MM.1S (cell line): ENCODE results near the gene PLS3.

Experiments used
- DNase-seq: peaks from one replicate; pipeline ENCODE4 v3.0.0-alpha.2; 2015
- H2AFZ ChIP-seq: fragments of 300-600 bp; sonication (generic); 2 replicates; pipeline ENCODE4 v1.6.0; 2016; ENCODE audit warnings: antibody characterized with exemption, low read length
- H3F3A ChIP-seq: fragments of 300-600 bp; sonication (generic); 2 replicates; pipeline ENCODE4 v1.6.1; 2016; ENCODE audit warnings: mild to moderate bottlenecking, antibody characterized with exemption, low read length, moderate library complexity, mixed read lengths; ENCODE audit not compliant: insufficient read depth
- H3K27ac ChIP-seq: fragments of 300-600 bp; sonication (generic); 2 replicates; pipeline ENCODE4 v1.5.1; 2016; ENCODE audit warnings: mild to moderate bottlenecking, low read length
- H3K27me3 ChIP-seq: fragments of 300-600 bp; sonication (generic); replicated peaks from 2 replicates; pipeline ENCODE4 v1.6.0; 2016; ENCODE audit warnings: low read length; ENCODE audit not compliant: insufficient read depth
- H3K36me3 ChIP-seq: fragments of 300-600 bp; sonication (generic); replicated peaks from 2 replicates; pipeline ENCODE4 v1.6.1; 2016; ENCODE audit warnings: mild to moderate bottlenecking, low read length, mixed read lengths; ENCODE audit not compliant: insufficient read depth
- H3K4me1 ChIP-seq: fragments of 300-600 bp; sonication (generic); 2 replicates; pipeline ENCODE4 v1.6.1; 2016; ENCODE audit warnings: low read length, mixed read lengths
- H3K4me2 ChIP-seq: fragments of 300-600 bp; sonication (generic); 2 replicates; pipeline ENCODE4 v1.6.0; 2016; ENCODE audit warnings: low read depth, low read length
- H3K4me3 ChIP-seq: fragments of 300-600 bp; sonication (generic); 2 replicates; pipeline ENCODE4 v1.5.1; 2016; ENCODE audit warnings: low read length, mixed read lengths
- H3K79me2 ChIP-seq: fragments of 300-600 bp; sonication (generic); 2 replicates; pipeline ENCODE4 v1.6.1; 2016; ENCODE audit warnings: mixed run types, low read length, mixed read lengths
- H3K9ac ChIP-seq: fragments of 300-600 bp; sonication (generic); 2 replicates; pipeline ENCODE4 v1.6.1; 2016; ENCODE audit warnings: low read length, mixed read lengths
- H3K9me2 ChIP-seq: fragments of 300-600 bp; sonication (generic); replicated peaks from 2 replicates; pipeline ENCODE4 v1.6.1; 2016; ENCODE audit warnings: mild to moderate bottlenecking, low read length, mixed read lengths; ENCODE audit not compliant: insufficient read depth
- H3K9me3 ChIP-seq: fragments of 300-600 bp; sonication (generic); replicated peaks from 2 replicates; pipeline ENCODE4 v1.6.1; 2016; ENCODE audit warnings: mild to moderate bottlenecking, low read length, mixed read lengths; ENCODE audit not compliant: insufficient read depth
- H4K20me1 ChIP-seq: fragments of 300-600 bp; sonication (generic); 2 replicates; pipeline ENCODE4 v1.6.1; 2016; ENCODE audit warnings: mild to moderate bottlenecking, low read length, moderate library complexity, mixed read lengths; ENCODE audit not compliant: insufficient read depth
- CTCF ChIP-seq: fragments of 300-600 bp; sonication (generic); IDR thresholded peaks from 2 replicates; pipeline ENCODE4 v1.5.1; 2016; ENCODE audit warnings: antibody characterized with exemption, low read length, mixed read lengths
- EZH2 ChIP-seq: fragments of 300-600 bp; sonication (generic); optimal IDR thresholded peaks from 2 replicates; pipeline ENCODE3; 2017; ENCODE audit warnings: low read depth, mild to moderate bottlenecking, antibody characterized with exemption, low read length, mixed read lengths
- EZH2phosphoT487 ChIP-seq: fragments of 300-600 bp; sonication (generic); IDR thresholded peaks from 2 replicates; pipeline ENCODE4 v1.6.1; 2018; ENCODE audit warnings: antibody characterized with exemption, low read length

The PLS3 gene

GRCh38 chrX:115522952-115523351, 38.0 kb upstream of the PLS3 start:
- H3K36me3 ChIP-seq = no peaks in the 10 kb centered on the region
- no peak overlapping the region for H2AFZ ChIP-seq
- H3K79me2 ChIP-seq = no peaks in the 10 kb centered on the region
- no peak for DNase-seq
- no peaks in the 10 kb centered on the region for H3F3A ChIP-seq
- no peaks in the 10 kb centered on the region for H3K9me2 ChIP-seq
- no peaks in the 10 kb centered on the region for H3K9me3 ChIP-seq
- no peak overlapping the region for H3K27ac ChIP-seq
- no peak overlapping the region for H3K9ac ChIP-seq
- no peaks in the 10 kb centered on the region for H4K20me1 ChIP-seq
- no peaks in the 10 kb centered on the region for H3K27me3 ChIP-seq
- no peak overlapping the region for H3K4me2 ChIP-seq
- no peaks in the 10 kb centered on the region for H3K4me1 ChIP-seq
- no peak overlapping the region for H3K4me3 ChIP-seq
- TF ChIP-seq EZH2phosphoT487 = no peak
- TF ChIP-seq CTCF = no peak
- no peak for TF ChIP-seq EZH2

- no peaks in the 10 kb centered on the region for H3K36me3 ChIP-seq
- no peaks in the 10 kb centered on the region for H3K9me2 ChIP-seq
- no peaks in the 10 kb centered on the region for H3F3A ChIP-seq
- no peaks in the 10 kb centered on the region for H3K27me3 ChIP-seq
- H2AFZ ChIP-seq = no peak overlapping the region
- TF ChIP-seq EZH2phosphoT487 (no peak), CTCF (no peak), EZH2 (no peak)
- H4K20me1 ChIP-seq = no peaks in the 10 kb centered on the region
- no peaks in the 10 kb centered on the region for H3K9me3 ChIP-seq
- H3K9ac ChIP-seq = no peak overlapping the region
- no peak overlapping the region for H3K4me3 ChIP-seq
- no peak overlapping the region for H3K27ac ChIP-seq
- H3K4me2 ChIP-seq = no peak overlapping the region
- no peaks in the 10 kb centered on the region for H3K4me1 ChIP-seq
- H3K79me2 ChIP-seq = no peaks in the 10 kb centered on the region
- DNase-seq = no peak
These were observed 35.5 kb upstream of the PLS3 start for GRCh38 chrX:115525486-115525885.

GRCh38 chrX:115531818-115532403, 29.1 kb upstream of the PLS3 start:
- Histone ChIP-seq H3K79me2 (no peaks in the 10 kb centered on the region), H3K4me3 (no peak overlapping the region), H3K9me3 (no peaks in the 10 kb centered on the region), H3K9me2 (no peaks in the 10 kb centered on the region), H2AFZ (no peak overlapping the region), H3K36me3 (no peaks in the 10 kb centered on the region), H3K27ac (no peak overlapping the region), H3F3A (no peaks in the 10 kb centered on the region), H3K27me3 (no peaks in the 10 kb centered on the region), H4K20me1 (no peaks in the 10 kb centered on the region), H3K9ac (no peak overlapping the region), H3K4me2 (no peak overlapping the region), H3K4me1 (no peaks in the 10 kb centered on the region)
- TF ChIP-seq EZH2 = no peak
- TF ChIP-seq EZH2phosphoT487 = no peak
- no peak for TF ChIP-seq CTCF
- no peak for DNase-seq
